C1 segment of cervical spinal cord (tissue), 14 donors: ENCODE results near the gene HIVEP1.
A peak's percentile ranks its signal among the peaks of the same experiment; 100 is the strongest.

Source experiments
- DNase-seq, 14 donors: peaks; one replicate each; lab custom pipeline; 2025; lab: John Stamatoyannopoulos, UW

The HIVEP1 gene

DNA sequence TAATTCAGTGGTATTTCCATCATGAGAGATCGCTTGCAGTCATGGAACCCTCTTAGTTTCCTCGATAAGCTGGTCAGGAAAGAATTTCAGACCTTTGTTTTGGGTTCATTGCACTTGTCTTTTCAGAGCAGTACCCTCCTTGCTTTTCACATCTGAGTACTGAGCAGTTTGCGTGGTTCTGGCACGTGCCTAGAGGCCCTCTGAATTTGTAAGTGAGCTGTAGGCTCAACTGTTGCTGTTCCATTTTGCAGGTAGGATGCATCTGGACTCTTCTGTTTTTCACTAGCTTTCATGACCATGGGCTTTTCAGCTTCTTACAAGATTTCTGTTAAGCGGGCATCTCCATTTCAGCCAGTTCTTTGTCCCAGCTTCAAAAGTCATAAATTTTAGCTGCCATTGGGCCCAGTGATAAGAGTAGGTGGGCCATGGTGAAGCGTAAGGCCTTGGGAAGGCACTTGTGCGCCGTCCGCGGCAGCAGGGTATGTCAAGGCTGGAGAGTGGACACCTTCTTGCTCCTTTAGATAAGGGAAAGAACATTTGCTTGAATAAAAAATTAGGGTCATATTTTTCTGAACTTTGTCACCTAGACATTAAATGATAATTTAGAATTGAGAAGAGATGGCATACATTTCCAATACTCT, 35.8 kb downstream of the HIVEP1 start:
- DNase-seq, result no peak

DNA sequence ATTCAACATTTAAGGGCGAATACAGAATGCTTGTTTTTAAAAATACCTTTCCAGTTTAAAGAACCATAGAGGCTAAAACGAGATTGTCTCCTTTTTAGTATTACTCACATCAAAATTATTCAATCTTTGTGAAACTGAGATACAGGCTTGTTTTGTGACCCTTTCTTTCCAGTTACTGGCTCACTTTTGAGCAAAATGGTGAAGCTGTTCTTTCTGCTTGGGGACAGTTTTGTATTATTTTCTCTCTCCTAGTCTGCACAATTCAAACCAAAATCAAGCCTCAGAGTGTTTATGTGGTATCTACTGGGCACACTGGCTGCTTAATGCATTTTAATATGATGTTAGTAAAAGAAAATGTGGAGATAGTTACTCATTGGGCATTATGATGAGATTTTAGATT, 36.5 kb downstream of the HIVEP1 start:
- no peak for DNase-seq

DNA sequence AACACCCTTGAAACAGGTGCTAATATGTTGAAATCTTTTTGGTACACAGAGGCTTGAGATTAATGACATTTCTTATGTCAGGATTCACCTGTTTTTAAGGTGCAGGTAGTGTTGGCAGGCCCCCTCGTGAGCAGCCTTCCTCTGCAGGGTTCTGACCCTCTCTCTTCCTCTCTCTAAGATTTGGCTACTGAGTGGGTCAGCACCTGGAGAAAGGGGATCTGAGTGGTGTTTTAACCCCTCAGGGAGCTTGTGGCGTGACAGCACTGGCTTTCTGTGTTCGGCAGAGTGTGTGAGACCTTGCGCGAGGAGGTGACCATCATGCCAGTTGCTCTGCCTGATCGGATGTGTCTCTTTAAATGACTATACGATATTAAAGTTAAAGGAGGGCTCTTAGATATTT, 37.1 kb downstream of the HIVEP1 start:
- no peak for DNase-seq

DNA sequence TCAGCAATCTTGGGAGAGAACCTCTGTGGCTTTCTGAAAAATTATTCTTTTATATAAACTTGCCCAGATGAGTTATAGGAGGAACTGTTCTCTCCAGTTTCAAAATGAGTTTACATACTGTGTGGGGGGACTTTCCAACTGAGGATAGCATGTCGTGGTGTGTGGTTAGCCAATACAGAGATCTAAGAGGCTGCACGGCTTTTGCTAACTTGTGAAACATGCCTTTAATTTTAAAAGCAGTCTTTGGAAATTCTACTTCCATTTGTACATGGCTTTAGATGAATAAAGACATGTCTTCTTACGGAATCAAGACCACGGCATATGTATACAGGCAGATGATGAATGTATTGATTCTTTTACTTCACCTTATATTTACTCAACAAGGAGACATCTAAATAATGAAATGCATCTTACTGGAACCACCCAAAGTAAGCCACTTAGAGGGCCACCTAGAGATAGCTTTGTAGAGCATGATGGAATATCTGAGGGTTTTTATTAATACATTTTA, 39.8 kb downstream of the HIVEP1 start:
- no peak for DNase-seq

DNA sequence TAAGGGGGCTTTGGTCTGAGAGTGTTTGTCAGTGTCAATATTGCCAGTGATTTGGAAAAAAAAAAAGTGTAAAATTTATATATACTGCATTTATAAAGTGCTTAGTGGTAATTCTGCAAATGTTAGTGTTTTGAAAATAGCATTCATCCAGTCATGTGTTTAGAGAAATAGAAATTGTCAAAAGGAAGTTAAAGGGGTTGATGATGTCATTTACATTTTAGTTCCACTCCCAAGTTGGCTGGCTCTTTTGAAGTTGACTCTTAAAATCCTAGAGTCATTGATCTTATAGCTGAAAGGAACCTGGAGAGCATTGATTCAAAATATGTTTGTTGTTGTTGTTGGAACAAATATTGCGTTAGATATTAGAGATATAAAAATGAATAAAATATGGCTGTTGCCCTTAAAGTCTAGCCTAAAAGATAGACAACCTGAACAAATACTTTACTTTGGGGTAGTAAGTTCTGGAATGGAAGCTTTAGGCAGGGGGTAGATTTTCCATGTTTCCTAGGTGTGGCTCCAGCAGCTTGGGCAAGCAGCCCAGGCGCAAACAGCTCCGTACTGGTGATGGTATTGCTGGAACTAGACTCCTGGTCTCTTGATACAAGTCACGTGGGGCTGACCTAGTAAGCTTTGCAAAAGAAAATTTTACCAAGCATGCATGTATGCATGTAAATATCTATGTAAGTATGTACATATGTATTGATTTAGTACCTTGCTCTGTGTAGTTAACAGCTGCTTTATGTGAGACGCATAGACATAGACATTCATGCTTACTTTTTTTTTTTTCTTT, 46.3 kb downstream of the HIVEP1 start:
- DNase-seq, result no peak

DNA sequence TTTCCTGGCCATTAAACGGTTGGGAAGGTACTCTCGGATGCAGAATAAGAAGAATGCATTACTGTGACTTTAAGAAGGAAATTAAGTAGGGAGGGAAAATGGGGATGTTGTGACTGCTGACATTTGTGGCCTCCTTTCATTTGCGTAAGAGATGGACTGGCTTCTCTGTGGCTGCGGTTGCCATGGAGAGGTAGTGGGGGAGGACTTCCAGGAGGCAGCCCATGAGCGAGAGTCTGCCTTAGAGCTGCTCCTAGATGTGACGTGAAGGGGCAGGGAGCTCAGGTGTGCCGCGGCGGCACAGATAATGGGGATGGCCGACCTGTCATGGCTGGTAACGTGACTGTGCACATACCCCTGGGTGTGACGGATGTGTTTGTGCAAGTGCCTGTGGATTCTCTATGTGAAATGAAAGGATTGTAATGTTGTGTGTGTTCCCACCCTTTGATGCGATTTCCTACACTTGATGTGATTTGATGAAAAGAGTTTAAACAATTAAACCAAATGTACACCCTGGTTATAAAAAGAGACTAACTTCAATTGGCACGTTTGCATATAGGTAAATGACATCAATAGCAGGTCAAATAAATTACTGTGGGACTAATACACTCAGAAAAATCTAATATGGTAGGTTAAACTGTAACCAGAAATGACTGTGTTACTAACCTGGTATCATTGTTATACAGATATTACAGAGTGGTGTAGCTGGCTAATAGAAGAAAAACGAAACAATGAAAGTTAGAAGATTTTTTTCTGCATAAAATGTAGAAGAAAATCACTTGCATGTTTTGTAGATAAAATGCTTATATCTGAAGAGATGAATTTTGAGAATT, 48.9 kb downstream of the HIVEP1 start:
- DNase-seq, result peak in 13 of 14 donors; percentile 11 to 94 (median 49)

DNA sequence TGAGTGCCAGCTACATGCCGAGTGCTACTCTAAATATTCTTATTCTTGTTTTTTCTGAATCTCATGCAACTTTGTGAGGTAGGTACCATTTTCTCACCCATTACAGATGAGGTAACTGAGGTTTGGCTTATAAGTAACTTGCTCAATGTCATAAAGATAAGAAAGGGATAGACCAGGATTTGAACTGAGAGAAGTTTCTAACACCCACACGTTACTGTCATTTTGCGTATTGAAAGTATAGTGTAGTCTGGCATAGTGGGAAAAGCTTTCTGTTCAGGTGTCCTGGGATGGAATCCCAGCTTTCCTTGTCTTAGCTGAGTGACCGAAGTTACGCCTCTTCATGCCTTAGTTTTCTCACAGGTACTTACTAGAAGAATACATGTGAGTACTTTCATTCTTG, 50.5 kb downstream of the HIVEP1 start:
- no peak for DNase-seq

DNA sequence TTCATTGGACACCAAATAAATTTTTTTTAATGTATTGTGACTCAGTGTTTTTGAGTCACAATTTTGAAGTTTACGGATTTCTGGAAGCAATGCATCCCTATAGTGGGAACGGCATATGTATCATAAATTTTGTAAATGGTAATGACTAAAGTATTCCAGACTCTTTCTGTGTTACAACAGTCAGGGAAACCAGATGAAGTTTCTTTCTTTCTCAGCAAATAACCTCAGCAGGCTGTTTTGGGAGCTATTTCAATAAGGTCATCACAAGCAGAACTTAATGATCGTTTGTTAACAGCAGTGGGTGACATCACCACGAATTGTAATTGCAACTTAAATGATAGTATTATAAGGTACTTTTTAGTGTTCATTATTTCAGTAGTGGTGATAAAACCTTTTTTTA, 52.0 kb downstream of the HIVEP1 start:
- no peak for DNase-seq

DNA sequence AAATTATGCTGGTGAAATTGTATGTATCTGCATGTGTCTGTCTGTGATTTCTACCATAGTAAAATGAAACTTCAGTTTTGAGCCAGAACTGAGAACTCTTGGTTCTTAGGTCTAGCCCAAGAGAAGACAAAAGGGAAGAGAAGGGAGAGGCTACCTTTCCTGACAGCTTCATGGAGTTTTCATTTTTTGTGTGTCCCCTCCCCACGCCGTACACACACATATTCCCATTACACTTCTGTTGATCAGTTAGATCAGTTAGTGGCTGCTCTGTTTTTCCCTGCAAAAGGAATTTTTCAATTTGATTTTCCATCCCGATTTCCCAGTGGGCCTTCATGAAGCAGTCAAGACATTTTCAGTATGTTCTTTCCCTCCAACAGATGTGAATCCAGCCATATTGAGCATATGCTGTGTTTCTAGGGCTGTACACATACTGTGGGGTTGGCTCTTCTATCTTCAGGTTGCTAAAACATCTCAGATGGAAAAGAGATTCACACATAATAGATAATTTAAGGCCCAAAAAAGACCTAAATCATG, 52.5 kb downstream of the HIVEP1 start:
- no peak for DNase-seq

DNA sequence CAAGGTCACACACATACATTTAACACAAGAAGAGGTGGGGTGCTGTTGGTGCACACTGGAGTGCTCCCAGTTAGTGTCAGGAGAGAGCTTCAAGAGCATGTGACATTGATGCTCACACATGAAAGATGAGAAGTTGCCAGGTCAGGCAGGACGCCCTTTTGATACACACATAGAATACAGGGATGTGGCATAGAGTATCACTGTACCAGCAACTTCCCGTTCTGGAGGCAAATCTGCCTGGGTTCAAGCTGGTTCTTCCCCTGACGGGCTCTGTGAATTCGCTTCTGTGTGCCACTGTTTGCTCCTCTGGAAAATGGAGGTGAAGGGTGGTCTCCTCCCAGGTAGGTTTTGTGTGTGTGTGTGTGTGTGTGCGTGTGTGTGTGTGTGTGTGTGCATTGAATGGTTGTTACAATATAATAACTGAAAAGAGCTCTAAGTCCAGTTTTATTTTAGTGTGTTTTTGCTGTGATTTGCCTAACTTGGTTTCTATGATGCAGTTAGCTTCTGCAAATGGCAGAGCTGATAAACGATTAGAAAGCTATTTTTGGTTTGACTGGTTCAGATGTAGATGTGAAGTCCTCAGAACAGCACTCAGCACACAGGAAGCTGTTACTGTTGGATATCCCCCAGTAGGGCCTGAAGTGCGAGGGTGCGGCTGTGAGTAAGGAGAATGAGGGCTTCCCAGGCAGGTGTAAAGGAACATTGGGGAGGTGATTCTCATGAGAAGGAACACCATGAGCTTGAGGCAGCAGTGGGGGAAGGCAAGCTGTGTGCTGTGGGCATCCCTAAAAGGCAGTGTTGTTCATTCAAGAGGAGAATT, 53.4 kb downstream of the HIVEP1 start:
- no peak for DNase-seq

DNA sequence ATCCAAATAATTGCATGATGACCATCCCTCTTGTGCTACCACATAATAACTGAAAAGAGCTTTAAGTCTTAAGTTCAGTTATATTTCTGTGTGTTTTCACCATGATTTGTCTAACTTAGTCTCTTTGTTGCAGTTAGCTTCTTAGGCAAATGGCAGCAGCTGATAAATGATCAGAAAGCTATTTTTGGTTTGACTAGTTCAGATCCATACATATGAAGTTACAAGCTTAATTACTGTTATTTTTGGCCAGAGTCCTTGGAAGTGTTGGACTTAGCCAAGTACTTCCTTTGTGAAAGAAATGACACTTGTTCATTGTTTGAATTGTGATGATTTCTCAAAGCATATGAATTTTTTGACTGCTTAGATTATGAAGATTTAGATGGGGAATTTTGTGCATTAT, 54.2 kb downstream of the HIVEP1 start:
- DNase-seq, result no peak

DNA sequence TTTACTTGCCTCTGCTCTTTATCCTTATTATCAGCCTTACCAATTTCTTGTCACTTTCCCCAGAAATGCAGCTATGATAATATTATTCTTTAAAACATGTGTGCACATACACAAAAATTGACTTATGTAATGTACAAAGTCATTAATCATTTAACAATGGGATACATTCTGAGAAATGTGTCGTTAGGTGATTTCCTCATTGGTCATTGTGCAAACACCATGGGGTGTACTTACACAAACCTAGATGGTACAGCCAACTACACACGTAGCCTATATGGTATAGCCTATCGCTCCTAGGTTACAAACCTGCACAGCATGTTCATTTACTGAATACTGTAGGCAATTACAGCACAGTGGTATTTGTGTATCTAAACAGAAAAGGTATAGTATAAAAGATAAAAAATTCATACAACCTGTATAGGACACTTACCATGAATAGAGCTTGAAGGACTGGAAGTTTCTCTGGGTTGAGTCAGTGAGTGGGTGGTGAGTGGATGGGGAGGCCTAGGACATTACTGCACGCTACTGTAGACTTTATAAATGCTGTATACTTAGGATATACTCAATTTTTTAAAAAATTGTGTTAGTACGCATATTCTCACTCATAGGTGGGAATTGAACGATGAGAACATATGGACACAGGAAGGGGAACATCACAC, 56.9 kb downstream of the HIVEP1 start:
- no peak for DNase-seq

DNA sequence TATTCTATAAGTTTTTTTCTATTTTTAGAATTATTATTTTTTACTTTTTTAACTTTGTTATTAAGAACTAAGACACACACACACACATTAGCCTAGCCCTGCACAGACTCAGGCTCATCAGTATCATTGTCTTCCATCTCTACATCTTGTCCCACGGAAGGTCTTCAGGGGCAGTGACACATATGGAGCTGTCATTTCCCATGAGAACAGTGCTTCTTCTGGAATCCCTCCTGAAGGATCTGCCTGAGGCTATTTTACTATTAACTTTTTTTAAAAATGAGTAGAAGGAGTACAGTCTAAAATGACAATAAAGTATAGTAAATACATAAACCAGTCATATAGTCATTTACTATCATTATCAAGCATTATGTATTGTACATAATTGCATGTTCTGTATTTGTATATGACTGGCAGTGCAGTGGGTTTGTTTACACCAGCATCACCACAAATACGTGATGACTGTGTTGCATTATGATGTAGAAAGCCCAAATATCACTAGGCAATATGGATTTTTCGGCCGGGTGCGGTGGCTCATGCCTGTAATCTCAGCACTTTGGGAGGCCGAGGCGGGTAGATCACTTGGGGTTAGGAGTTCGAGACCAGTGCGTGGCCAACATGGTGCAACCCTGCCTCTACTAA, 57.9 kb downstream of the HIVEP1 start:
- DNase-seq, result no peak

DNA sequence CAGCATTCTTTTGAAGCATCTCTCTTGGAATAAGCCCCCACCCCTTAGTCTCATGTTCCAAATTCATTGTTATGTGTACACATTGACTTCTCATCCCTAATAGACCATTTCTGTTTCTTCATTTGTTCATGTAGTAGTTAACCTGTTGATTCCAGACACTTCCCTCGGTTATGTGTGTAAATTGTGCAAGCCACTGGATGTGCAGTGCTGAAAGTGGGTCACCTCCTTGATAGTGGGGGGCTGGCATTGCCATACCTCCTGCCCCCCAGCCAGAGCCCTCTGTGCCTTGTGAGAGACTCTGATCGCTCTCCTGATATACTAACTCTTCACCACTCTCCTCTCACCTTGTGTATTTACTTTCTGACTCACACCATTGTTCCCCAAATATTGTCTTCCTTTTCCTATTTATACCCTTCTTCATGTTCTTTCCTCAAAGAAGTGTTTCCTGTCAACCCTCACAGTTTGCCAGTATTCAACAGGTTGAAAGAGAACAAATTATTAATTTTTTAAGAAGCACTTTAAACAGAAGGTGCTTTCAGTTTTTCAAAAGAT, 59.0 kb downstream of the HIVEP1 start:
- DNase-seq, result no peak

DNA sequence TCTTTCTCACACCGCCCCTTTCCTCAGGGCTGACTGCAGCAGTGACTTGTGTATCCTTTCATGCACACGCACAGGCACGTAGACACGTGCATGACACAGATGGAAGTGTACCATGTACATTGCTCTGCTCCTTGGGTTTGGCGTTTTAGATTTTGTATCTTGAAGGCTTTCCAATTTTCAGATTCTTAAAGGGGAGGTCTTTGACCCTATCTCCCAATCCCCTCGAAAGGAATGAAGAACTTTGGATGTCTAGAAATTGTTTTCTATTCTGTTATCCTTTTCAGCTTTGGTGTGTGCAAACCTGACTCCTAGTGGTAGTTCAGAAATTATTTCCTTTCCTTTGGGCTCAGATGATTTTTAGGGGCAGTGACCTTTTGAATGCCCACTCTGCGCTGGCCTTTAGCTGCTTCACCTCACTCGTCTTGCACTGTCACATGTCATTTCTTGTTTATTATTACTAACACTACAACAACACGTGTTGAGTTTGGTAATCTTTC, 63.0 kb downstream of the HIVEP1 start:
- no peak for DNase-seq

DNA sequence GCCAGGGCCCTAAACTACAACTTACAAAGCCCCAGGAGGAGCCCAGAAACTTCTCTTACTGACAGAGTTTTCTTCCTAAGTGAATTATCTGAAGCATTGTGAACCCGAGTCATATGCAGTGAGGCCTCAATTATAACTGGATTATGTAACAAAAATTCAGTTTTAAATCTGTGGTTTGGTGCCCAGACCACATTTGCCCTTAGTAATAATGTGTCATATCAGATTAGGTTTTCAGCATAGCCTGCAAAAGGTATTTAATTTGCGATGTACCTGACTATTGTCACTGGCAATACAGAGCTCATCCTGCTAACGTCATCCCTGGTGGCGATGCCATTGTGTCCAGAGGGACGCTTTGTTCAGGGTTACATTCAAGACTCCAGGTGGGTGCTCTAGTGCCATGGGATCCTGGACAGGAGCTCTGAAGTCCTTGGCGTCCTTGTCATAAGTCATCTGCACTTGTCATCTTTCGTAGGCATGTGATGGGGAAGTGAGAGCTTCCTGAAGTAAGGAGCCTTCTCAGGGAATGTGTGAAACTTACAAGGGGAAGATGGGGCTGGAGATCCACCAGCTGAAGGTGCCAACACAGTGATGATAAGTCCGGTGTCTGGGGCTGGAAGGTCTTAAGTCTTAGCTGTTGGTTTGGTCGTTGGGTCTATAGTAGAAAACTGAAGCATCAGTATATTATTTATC, 65.1 kb downstream of the HIVEP1 start:
- DNase-seq, result no peak

DNA sequence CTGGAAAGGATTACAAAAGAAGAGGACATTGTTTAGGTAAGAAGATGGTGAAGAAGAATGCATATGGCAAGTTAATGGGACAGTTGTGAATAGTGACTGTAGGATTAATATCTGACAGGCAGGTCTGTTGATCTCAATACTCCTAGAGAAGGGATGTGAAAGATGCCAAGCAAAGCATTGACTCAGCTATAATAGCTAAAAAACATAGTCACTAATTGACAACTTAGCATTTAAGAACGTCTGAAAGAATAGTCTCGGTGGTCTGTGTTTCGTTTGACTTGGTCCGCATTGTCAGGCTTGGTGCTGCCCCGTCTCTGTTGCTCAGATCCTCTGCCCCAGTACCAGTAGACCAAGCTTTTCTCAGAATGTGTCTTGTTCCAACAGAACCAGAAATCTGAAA, 65.9 kb downstream of the HIVEP1 start:
- DNase-seq, result no peak

DNA sequence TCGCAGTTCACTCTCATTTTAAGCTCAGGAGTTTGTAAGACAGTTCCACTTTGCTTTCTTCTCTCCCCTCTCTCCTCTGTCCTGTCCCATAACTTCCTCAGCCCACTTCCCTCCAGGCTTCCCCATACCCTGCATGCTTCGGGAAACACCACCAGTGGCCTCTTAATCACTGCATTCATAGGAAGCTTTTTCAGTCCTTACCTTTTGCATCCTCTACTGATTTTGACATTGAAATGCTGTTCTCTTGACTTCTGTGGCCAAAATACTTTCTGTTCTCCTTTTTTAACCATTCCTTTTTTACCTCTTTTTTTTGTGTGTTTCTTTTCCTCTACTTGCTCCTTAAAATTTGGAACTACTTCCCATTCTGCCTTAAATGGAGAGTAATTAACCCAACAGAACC, 69.7 kb downstream of the HIVEP1 start:
- DNase-seq, result no peak

DNA sequence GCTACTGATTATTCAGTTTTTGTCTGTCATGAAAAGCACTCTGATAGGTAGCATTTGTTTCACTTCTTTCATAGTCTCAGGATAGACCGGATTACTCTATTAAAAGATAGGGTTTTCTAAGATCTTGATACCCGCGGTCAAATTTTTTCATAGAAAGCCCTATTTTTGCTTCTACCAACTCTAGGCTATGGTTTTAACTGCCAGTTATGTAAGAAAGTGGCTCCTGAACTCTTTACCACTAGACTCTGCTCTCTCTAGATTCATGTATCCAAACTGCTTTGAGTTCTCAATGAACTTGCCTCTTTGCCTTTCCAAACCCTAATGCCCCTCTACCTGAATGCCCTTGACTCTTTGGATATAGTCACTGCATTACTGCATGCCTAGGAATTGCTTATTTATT, 70.3 kb downstream of the HIVEP1 start:
- no peak for DNase-seq
